ENCODE measurements around the gene OR56A5. TPM values are rescaled to one million over a fixed set of nuclear protein-coding genes. Genes with fewer than 3 reads are reported as not detected.

OR56A5 gene
- total RNA-seq, 2 donors from 2014 or later, result not detected

DNA sequence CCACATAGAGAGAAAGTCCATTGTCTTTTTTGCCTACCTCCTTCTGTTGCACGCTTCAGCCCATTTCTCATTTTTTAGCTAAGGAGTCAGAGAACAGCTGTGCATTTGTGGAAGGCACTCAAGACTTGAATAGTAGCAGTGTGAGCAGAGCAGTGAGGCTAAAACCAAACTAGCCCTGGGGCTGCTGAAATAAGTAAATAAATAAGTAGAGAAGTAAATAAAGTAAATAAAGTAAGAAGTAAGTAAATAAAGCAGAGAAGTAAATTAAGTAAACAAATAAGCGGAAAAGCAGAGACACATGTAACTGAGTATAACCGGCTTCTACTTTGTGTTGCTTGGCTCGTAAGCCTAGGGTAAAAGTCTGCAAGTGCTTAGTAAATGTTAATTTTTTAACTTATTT is 20.9 kb upstream of the OR56A5 start:
- WGBS, 2 experiments (ENCODE audit: insufficient coverage in 1 of 2, insufficient read length in 1 of 2), result 89 to 95% methylated on average over 3 of the region's 4 CpGs
- Histone ChIP-seq H3K9me3 (ENCODE audit: control insufficient read depth, low read length) (no peaks in the 10 kb centered on the region), H3K4me3 (ENCODE audit: low read length) (no peak overlapping the region), H3K9ac (ENCODE audit: extremely low read depth, low read length, poor library complexity, severe bottlenecking) (no peak overlapping the region), H3K36me3 (ENCODE audit: control insufficient read depth, insufficient read depth, low read length) (no peaks in the 10 kb centered on the region), H3K4me1 (ENCODE audit: control insufficient read depth, insufficient read depth, low read length) (peaks cover 4% of the 10 kb centered on the region), H3K27me3 (ENCODE audit: control insufficient read depth, insufficient read depth, low read length, poor library complexity, severe bottlenecking) (peaks cover 4% of the 10 kb centered on the region), H3K27ac (ENCODE audit: low read depth, low read length) (no peak overlapping the region)
- H3K36me3 Mint-ChIP-seq (ENCODE audit: low read depth), result no peaks in the 10 kb centered on the region
- no peak for DNase-seq
- no peak overlapping the region for H3K27ac Mint-ChIP-seq
- TF ChIP-seq, protein P1, sequence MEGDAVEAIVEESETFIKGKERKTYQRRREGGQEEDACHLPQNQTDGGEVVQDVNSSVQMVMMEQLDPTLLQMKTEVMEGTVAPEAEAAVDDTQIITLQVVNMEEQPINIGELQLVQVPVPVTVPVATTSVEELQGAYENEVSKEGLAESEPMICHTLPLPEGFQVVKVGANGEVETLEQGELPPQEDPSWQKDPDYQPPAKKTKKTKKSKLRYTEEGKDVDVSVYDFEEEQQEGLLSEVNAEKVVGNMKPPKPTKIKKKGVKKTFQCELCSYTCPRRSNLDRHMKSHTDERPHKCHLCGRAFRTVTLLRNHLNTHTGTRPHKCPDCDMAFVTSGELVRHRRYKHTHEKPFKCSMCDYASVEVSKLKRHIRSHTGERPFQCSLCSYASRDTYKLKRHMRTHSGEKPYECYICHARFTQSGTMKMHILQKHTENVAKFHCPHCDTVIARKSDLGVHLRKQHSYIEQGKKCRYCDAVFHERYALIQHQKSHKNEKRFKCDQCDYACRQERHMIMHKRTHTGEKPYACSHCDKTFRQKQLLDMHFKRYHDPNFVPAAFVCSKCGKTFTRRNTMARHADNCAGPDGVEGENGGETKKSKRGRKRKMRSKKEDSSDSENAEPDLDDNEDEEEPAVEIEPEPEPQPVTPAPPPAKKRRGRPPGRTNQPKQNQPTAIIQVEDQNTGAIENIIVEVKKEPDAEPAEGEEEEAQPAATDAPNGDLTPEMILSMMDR (conservative IDR thresholded peaks at IDR 0.05), result no peak
- H3K27me3 Mint-ChIP-seq (ENCODE audit: insufficient read depth), result peaks cover 1% of the 10 kb centered on the region
- H3K4me1 Mint-ChIP-seq, result peaks cover 7% of the 10 kb centered on the region
- no peaks in the 10 kb centered on the region for H3K9me3 Mint-ChIP-seq
- no peak overlapping the region for H3K4me3 Mint-ChIP-seq

DNA sequence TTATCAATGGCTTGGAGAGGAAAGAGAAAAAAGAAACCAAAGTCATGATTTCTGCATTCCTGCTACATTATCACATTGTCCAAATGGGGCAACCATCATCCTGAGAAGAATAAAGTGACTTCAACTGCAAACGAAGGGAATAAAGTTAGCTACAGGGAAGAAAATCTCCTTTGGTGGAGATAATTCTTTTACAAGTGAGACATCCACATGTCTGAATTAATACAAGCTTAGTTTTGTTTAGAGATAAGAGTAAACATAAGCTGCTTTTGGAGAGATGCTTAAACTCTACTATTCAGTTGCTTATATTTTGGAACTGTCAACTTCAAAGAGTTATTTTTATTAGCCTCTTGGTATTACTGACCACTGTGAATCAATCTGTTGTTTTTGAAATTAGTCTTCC is 18.6 kb upstream of the OR56A5 start, which contains the start of gene OR52L1:
TSS of gene OR52L1 (minus strand) at position 101 of the 400 bp plus-strand sequence. CDS start at position 46, 55 bp downstream.
- Mint-ChIP-seq H3K27ac (no peak within 1 kb of the TSS), H3K9me3 (no peaks in the 10 kb centered on the region), H3K27me3 (ENCODE audit: insufficient read depth) (peaks cover 1% of the 10 kb centered on the region), H3K36me3 (ENCODE audit: low read depth) (no peaks in the 10 kb centered on the region), H3K4me1 (peaks cover 7% of the 10 kb centered on the region), H3K4me3 (no peak within 1 kb of the TSS)
- no peaks in the 10 kb centered on the region for H3K9me3 ChIP-seq (ENCODE audit: control insufficient read depth, low read length)
- H3K27ac ChIP-seq (ENCODE audit: low read depth, low read length), result no peak within 1 kb of the TSS
- peaks cover 4% of the 10 kb centered on the region for H3K4me1 ChIP-seq (ENCODE audit: control insufficient read depth, insufficient read depth, low read length)
- TF ChIP-seq, protein P1 (conservative IDR thresholded peaks at IDR 0.05), result no peak
- no peak for DNase-seq
- H3K36me3 ChIP-seq (ENCODE audit: control insufficient read depth, insufficient read depth, low read length), result no peaks in the 10 kb centered on the region
- 60 to 100% methylated on average over 1 of the region's 1 CpG for WGBS, 2 experiments (ENCODE audit: insufficient coverage in 1 of 2, insufficient read length in 1 of 2)
- H3K27me3 ChIP-seq (ENCODE audit: control insufficient read depth, insufficient read depth, low read length, poor library complexity, severe bottlenecking), result peaks cover 4% of the 10 kb centered on the region
- no peak within 1 kb of the TSS for H3K9ac ChIP-seq (ENCODE audit: extremely low read depth, low read length, poor library complexity, severe bottlenecking)
- no peak within 1 kb of the TSS for H3K4me3 ChIP-seq (ENCODE audit: low read length)

DNA sequence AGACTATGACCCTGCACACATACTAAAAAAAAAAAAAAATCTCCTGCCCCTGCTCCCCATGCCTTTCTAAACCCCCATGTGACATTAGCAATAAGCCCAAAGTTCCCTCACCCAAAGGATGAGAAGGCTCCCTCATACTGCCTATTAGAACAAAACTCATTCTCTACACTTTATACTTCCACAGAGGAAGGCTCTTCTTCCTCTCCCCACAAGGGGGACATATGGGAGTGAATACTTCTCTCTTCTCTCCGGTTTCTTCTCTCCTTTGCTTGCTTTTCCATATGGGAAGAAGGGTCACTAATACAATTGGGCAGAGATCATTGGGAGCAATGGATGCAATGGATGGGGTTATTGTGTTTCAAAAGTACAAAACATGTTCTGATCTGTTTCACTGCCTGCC is 15.1 kb upstream of the OR56A5 start:
- no peaks in the 10 kb centered on the region for H3K36me3 ChIP-seq (ENCODE audit: control insufficient read depth, insufficient read depth, low read length)
- no CpG with 5 or more reads among the region's 1 CpG for WGBS, 2 experiments (ENCODE audit: insufficient coverage in 1 of 2, insufficient read length in 1 of 2)
- Mint-ChIP-seq H3K27me3 (ENCODE audit: insufficient read depth) (peaks cover 4% of the 10 kb centered on the region), H3K4me3 (no peak overlapping the region), H3K4me1 (no peaks in the 10 kb centered on the region), H3K36me3 (ENCODE audit: low read depth) (no peaks in the 10 kb centered on the region), H3K9me3 (peaks cover 12% of the 10 kb centered on the region), H3K27ac (no peak overlapping the region)
- no peaks in the 10 kb centered on the region for H3K4me1 ChIP-seq (ENCODE audit: control insufficient read depth, insufficient read depth, low read length)
- no peak overlapping the region for H3K9ac ChIP-seq (ENCODE audit: extremely low read depth, low read length, poor library complexity, severe bottlenecking)
- no peak overlapping the region for H3K27ac ChIP-seq (ENCODE audit: low read depth, low read length)
- no peaks in the 10 kb centered on the region for H3K27me3 ChIP-seq (ENCODE audit: control insufficient read depth, insufficient read depth, low read length, poor library complexity, severe bottlenecking)
- H3K9me3 ChIP-seq (ENCODE audit: control insufficient read depth, low read length), result no peaks in the 10 kb centered on the region
- TF ChIP-seq, protein P1 (conservative IDR thresholded peaks at IDR 0.05), result peak; percentile 72
- no peak overlapping the region for H3K4me3 ChIP-seq (ENCODE audit: low read length)
- DNase-seq, result no peak
